Osteoblast (primary cell): ENCODE results near the gene L3MBTL3. TPM values are rescaled to one million over a fixed set of nuclear protein-coding genes. Genes with fewer than 3 reads are reported as not detected.

Experiments used
- DNase-seq: peaks from one replicate; pipeline ENCODE4 v3.0.0; 2011; ENCODE audit warnings: low spot score, mixed read lengths; ENCODE audit not compliant: insufficient read length; ENCODE audit errors: missing footprints
- H2AFZ ChIP-seq: 2 replicates; pipeline ENCODE4 v1.6.0; 2011; ENCODE audit warnings: mild to moderate bottlenecking, low read length
- H3K27ac ChIP-seq: 2 replicates; pipeline ENCODE4 v1.5.1; 2011; ENCODE audit warnings: mild to moderate bottlenecking, low read depth, low read length, moderate library complexity
- H3K27me3 ChIP-seq: 2 replicates; pipeline ENCODE4 v1.6.0; 2012; ENCODE audit warnings: mild to moderate bottlenecking, control low read depth, inconsistent platforms, low read length, moderate library complexity; ENCODE audit not compliant: insufficient read depth
- H3K36me3 ChIP-seq: 2 replicates; pipeline ENCODE4 v1.5.1; 2011; ENCODE audit warnings: mild to moderate bottlenecking, low read length, control low read depth, moderate library complexity; ENCODE audit not compliant: insufficient read depth
- H3K4me1 ChIP-seq: 2 replicates; pipeline ENCODE4 v1.5.1; 2011; ENCODE audit warnings: mild to moderate bottlenecking, low read length, control low read depth, moderate library complexity; ENCODE audit not compliant: insufficient read depth
- H3K4me2 ChIP-seq: 2 replicates; pipeline ENCODE4 v1.6.0; 2011; ENCODE audit warnings: mild to moderate bottlenecking, low read length; ENCODE audit not compliant: insufficient read depth
- H3K4me3 ChIP-seq: fragments of 200-600 bp; sonication (generic); 3 replicates; pipeline ENCODE4 v1.5.1; 2012; ENCODE audit warnings: mild to moderate bottlenecking, low read length, inconsistent platforms; ENCODE audit not compliant: insufficient read depth
- H3K79me2 ChIP-seq: 2 replicates; pipeline ENCODE4 v1.6.0; 2012; ENCODE audit warnings: mild to moderate bottlenecking, low read length, control low read depth, inconsistent platforms; ENCODE audit not compliant: insufficient read depth
- H3K9me3 ChIP-seq: 2 replicates; pipeline ENCODE4 v1.5.1; 2011; ENCODE audit warnings: low read depth, low read length, control low read depth
- H4K20me1 ChIP-seq: 2 replicates; pipeline ENCODE4 v1.6.0; 2012; ENCODE audit warnings: mild to moderate bottlenecking, low read length, control low read depth; ENCODE audit not compliant: insufficient read depth
- total RNA-seq: library from RNA; depleted of rRNA; stranded (reverse); fragments of >200 nt; gene quantifications from 2 replicates; pipeline ENCODE4 v1.2.3, GENCODE V29; 2012
- TF ChIP-seq, protein P1 (sequence below): IDR thresholded peaks from 2 replicates; pipeline ENCODE4 v1.5.1; 2011; ENCODE audit warnings: mild to moderate bottlenecking, low read depth, low read length, moderate library complexity; ENCODE audit errors: extremely low read depth

Gene L3MBTL3
- total RNA-seq, 1 donor, result 8.7 TPM

DNA sequence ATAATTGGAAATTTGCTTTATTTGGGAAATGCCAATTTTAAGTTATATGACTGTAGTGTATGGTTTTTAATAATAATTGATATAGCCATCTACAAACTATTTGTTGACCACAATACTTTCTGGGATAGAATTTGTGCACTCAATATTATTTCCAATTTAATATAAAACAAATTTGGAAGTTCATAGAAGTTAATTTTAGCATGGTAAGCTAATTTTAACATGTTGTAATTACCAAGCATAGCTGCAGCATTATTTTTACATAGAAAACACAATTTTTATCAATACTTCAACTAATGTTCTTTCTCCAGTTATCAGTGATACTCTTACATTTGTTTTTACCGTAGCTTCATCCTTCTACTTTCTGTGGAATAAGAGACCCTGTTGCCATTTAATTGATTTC is 100.8 kb downstream of the L3MBTL3 start:
- no peaks in the 10 kb centered on the region for H3K27me3 ChIP-seq
- H3K36me3 ChIP-seq, result no peaks in the 10 kb centered on the region
- H2AFZ ChIP-seq, result no peak overlapping the region
- DNase-seq, result no peak
- no peak overlapping the region for H3K4me3 ChIP-seq
- H3K9me3 ChIP-seq, result no peaks in the 10 kb centered on the region
- H3K4me2 ChIP-seq, result no peak overlapping the region
- TF ChIP-seq, protein P1, sequence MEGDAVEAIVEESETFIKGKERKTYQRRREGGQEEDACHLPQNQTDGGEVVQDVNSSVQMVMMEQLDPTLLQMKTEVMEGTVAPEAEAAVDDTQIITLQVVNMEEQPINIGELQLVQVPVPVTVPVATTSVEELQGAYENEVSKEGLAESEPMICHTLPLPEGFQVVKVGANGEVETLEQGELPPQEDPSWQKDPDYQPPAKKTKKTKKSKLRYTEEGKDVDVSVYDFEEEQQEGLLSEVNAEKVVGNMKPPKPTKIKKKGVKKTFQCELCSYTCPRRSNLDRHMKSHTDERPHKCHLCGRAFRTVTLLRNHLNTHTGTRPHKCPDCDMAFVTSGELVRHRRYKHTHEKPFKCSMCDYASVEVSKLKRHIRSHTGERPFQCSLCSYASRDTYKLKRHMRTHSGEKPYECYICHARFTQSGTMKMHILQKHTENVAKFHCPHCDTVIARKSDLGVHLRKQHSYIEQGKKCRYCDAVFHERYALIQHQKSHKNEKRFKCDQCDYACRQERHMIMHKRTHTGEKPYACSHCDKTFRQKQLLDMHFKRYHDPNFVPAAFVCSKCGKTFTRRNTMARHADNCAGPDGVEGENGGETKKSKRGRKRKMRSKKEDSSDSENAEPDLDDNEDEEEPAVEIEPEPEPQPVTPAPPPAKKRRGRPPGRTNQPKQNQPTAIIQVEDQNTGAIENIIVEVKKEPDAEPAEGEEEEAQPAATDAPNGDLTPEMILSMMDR, result no peak
- no peaks in the 10 kb centered on the region for H3K79me2 ChIP-seq
- H3K4me1 ChIP-seq, result no peaks in the 10 kb centered on the region
- no peaks in the 10 kb centered on the region for H4K20me1 ChIP-seq
- no peak overlapping the region for H3K27ac ChIP-seq

GRCh38 chr6:130120731-130121130 is 102.3 kb downstream of the L3MBTL3 start:
- TF ChIP-seq, protein P1, result no peak
- no peak overlapping the region for H3K4me3 ChIP-seq
- H3K36me3 ChIP-seq, result no peaks in the 10 kb centered on the region
- H3K4me2 ChIP-seq, result no peak overlapping the region
- no peak for DNase-seq
- no peaks in the 10 kb centered on the region for H3K9me3 ChIP-seq
- H4K20me1 ChIP-seq, result no peaks in the 10 kb centered on the region
- H3K4me1 ChIP-seq, result no peaks in the 10 kb centered on the region
- no peaks in the 10 kb centered on the region for H3K79me2 ChIP-seq
- no peak overlapping the region for H3K27ac ChIP-seq
- no peak overlapping the region for H2AFZ ChIP-seq
- no peaks in the 10 kb centered on the region for H3K27me3 ChIP-seq

GRCh38 chr6:130122243-130122642 is 103.9 kb downstream of the L3MBTL3 start:
- DNase-seq, result no peak
- H3K4me3 ChIP-seq, result no peak overlapping the region
- no peaks in the 10 kb centered on the region for H3K9me3 ChIP-seq
- no peak overlapping the region for H3K4me2 ChIP-seq
- TF ChIP-seq, protein P1, result no peak
- H3K4me1 ChIP-seq, result no peaks in the 10 kb centered on the region
- H2AFZ ChIP-seq, result no peak overlapping the region
- H3K27me3 ChIP-seq, result no peaks in the 10 kb centered on the region
- H3K27ac ChIP-seq, result no peak overlapping the region
- H3K79me2 ChIP-seq, result no peaks in the 10 kb centered on the region
- no peaks in the 10 kb centered on the region for H3K36me3 ChIP-seq
- H4K20me1 ChIP-seq, result no peaks in the 10 kb centered on the region

DNA sequence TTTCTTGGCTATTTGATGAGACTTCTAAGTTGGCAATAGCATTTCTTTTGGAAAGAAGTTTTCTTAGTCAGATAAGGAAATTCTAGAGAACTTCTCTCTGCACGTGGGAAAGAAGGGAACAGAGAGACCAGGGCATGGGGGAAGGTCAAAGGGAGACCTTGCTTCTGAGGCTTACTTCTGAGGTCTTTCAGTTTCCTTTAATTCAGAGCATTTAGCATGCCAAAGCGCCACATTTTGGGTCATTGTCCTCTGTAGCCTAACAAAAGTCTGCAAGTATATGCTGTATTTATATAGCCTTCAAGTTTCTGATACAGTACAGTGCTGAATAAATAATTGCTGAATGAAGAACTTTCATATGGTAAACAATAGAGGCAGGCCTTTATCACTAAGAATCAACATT is 108.8 kb downstream of the L3MBTL3 start:
- no peak for DNase-seq
- H4K20me1 ChIP-seq, result no peaks in the 10 kb centered on the region
- TF ChIP-seq, protein P1, result no peak
- peaks cover 6% of the 10 kb centered on the region for H3K4me1 ChIP-seq
- no peak overlapping the region for H3K4me3 ChIP-seq
- no peaks in the 10 kb centered on the region for H3K9me3 ChIP-seq
- no peaks in the 10 kb centered on the region for H3K79me2 ChIP-seq
- no peak overlapping the region for H3K4me2 ChIP-seq
- no peak overlapping the region for H3K27ac ChIP-seq
- H2AFZ ChIP-seq, result no peak overlapping the region
- H3K36me3 ChIP-seq, result no peaks in the 10 kb centered on the region
- no peaks in the 10 kb centered on the region for H3K27me3 ChIP-seq
